ENCODE results near the gene C1QTNF8.

The C1QTNF8 gene

GRCh38 chr16:1075546-1075945 is 20.5 kb downstream of the C1QTNF8 start:
- TF ChIP-seq CTCF (IDR thresholded peaks at IDR 0.05) = no peak
- H3K36me3 ChIP-seq = no peaks in the 10 kb centered on the region
- no peak overlapping the region for H3K4me3 ChIP-seq (ENCODE audit: low read depth in 1 of 2, low read length in 1 of 2)
- H3K27ac ChIP-seq = no peak overlapping the region
- peaks cover 65% of the 10 kb centered on the region for H3K27me3 ChIP-seq
- H3K9me3 ChIP-seq = no peaks in the 10 kb centered on the region
- no peaks in the 10 kb centered on the region for H3K4me1 ChIP-seq (ENCODE audit: control insufficient read depth in 1 of 2, insufficient read depth in 1 of 2, low read depth in 1 of 2, low read length in 1 of 2)

- no peak overlapping the region for H3K4me3 ChIP-seq (ENCODE audit: low read depth in 1 of 2, low read length in 1 of 2)
- no peaks in the 10 kb centered on the region for H3K36me3 ChIP-seq
- H3K9me3 ChIP-seq = no peaks in the 10 kb centered on the region
- no peak overlapping the region for H3K27ac ChIP-seq
- H3K4me1 ChIP-seq (ENCODE audit: control insufficient read depth in 1 of 2, insufficient read depth in 1 of 2, low read depth in 1 of 2, low read length in 1 of 2) = no peaks in the 10 kb centered on the region
- no peak for TF ChIP-seq CTCF (IDR thresholded peaks at IDR 0.05)
- peaks cover 70% of the 10 kb centered on the region for H3K27me3 ChIP-seq
These were observed 21.7 kb downstream of the C1QTNF8 start for GRCh38 chr16:1074379-1074649.

GRCh38 chr16:1073566-1074378 is 22.3 kb downstream of the C1QTNF8 start:
- Histone ChIP-seq H3K4me1 (ENCODE audit: control insufficient read depth in 1 of 2, insufficient read depth in 1 of 2, low read depth in 1 of 2, low read length in 1 of 2) (no peaks in the 10 kb centered on the region), H3K4me3 (ENCODE audit: low read depth in 1 of 2, low read length in 1 of 2) (no peak overlapping the region), H3K27ac (no peak overlapping the region), H3K9me3 (no peaks in the 10 kb centered on the region), H3K36me3 (no peaks in the 10 kb centered on the region), H3K27me3 (peaks cover 75% of the 10 kb centered on the region)
- TF ChIP-seq CTCF (IDR thresholded peaks at IDR 0.05) = no peak

- Histone ChIP-seq H3K27ac (no peak overlapping the region), H3K9me3 (no peaks in the 10 kb centered on the region), H3K4me3 (ENCODE audit: low read depth in 1 of 2, low read length in 1 of 2) (no peak overlapping the region), H3K36me3 (no peaks in the 10 kb centered on the region), H3K27me3 (peaks cover 81% of the 10 kb centered on the region), H3K4me1 (ENCODE audit: control insufficient read depth in 1 of 2, insufficient read depth in 1 of 2, low read depth in 1 of 2, low read length in 1 of 2) (no peaks in the 10 kb centered on the region)
- TF ChIP-seq CTCF (IDR thresholded peaks at IDR 0.05) = no peak
These were observed 22.8 kb downstream of the C1QTNF8 start for GRCh38 chr16:1073262-1073558.

- no peak within 1 kb of the TSS for H3K27ac ChIP-seq
- no peak within 1 kb of the TSS for H3K4me3 ChIP-seq (ENCODE audit: low read depth in 1 of 2, low read length in 1 of 2)
- no peaks in the 10 kb centered on the region for H3K9me3 ChIP-seq
- no peaks in the 10 kb centered on the region for H3K4me1 ChIP-seq (ENCODE audit: control insufficient read depth in 1 of 2, insufficient read depth in 1 of 2, low read depth in 1 of 2, low read length in 1 of 2)
- no peaks in the 10 kb centered on the region for H3K36me3 ChIP-seq
- TF ChIP-seq CTCF (IDR thresholded peaks at IDR 0.05) = no peak
- peaks cover 84% of the 10 kb centered on the region for H3K27me3 ChIP-seq
These were observed 23.4 kb downstream of the C1QTNF8 start, which contains the start of gene SSTR5 for GRCh38 chr16:1072526-1073261. TSS of gene SSTR5 (plus strand) at chr16:1072747. CDS start at chr16:1078869, 6,122 bp downstream.

Measured in neutrophil (primary cell).